ENCODE measurements around the gene TGFBR3.

The TGFBR3 gene

GRCh38 chr1:91776068-91776794 lies 109.7 kb downstream of the TGFBR3 start:
- DNase-seq, result no peak

- no peak for DNase-seq
Measured at GRCh38 chr1:91775227-91775626, 110.7 kb downstream of the TGFBR3 start.

- no peak for DNase-seq
Measured at GRCh38 chr1:91774520-91775203, 111.3 kb downstream of the TGFBR3 start.

- DNase-seq, result no peak
Measured at GRCh38 chr1:91771717-91772116, 114.2 kb downstream of the TGFBR3 start.

- no peak for DNase-seq
Measured at GRCh38 chr1:91770667-91771268, 115.2 kb downstream of the TGFBR3 start.

GRCh38 chr1:91769742-91770141 lies 116.2 kb downstream of the TGFBR3 start:
- DNase-seq, result no peak

GRCh38 chr1:91768786-91769725 lies 116.9 kb downstream of the TGFBR3 start:
- DNase-seq, result no peak

- no peak for DNase-seq
Measured at GRCh38 chr1:91768120-91768519, 117.8 kb downstream of the TGFBR3 start.

- no peak for DNase-seq
Measured at GRCh38 chr1:91766883-91767282, 119.1 kb downstream of the TGFBR3 start.

GRCh38 chr1:91765880-91766443 lies 120.0 kb downstream of the TGFBR3 start:
- no peak for DNase-seq

GRCh38 chr1:91765293-91765692 lies 120.7 kb downstream of the TGFBR3 start:
- DNase-seq, result no peak

- no peak for DNase-seq
Measured at GRCh38 chr1:91764471-91765115, 121.4 kb downstream of the TGFBR3 start.

GRCh38 chr1:91763252-91763651 lies 122.7 kb downstream of the TGFBR3 start:
- no peak for DNase-seq

GRCh38 chr1:91761295-91761721 lies 124.6 kb downstream of the TGFBR3 start:
- DNase-seq, result no peak

- DNase-seq, result no peak
Measured at GRCh38 chr1:91760512-91760911, 125.4 kb downstream of the TGFBR3 start.

- DNase-seq, result no peak
Measured at GRCh38 chr1:91759076-91759475, 126.9 kb downstream of the TGFBR3 start.

- DNase-seq, result no peak
Measured at GRCh38 chr1:91757763-91758460, 128.0 kb downstream of the TGFBR3 start.

GRCh38 chr1:91755702-91756287 lies 130.2 kb downstream of the TGFBR3 start:
- no peak for DNase-seq

- no peak for DNase-seq
Measured at GRCh38 chr1:91754816-91755580, 131.0 kb downstream of the TGFBR3 start.

- DNase-seq, result no peak
Measured at GRCh38 chr1:91754348-91754747, 131.6 kb downstream of the TGFBR3 start.
